GM18858 (cell line): ENCODE results near the gene ERBB4.

Experiments used
- ATAC-seq: cut with Tn5 transposase; IDR thresholded peaks from one replicate; pipeline ENCODE4 v1.9.1; 2021; ENCODE audit not compliant: unreplicated experiment

Gene ERBB4

GRCh38 chr2:211387734-211388133 is 1150.9 kb downstream of the ERBB4 start:
- ATAC-seq: no peak

- no peak for ATAC-seq
Measured at GRCh38 chr2:211380041-211380440, 1158.6 kb downstream of the ERBB4 start.

GRCh38 chr2:211376410-211376809 is 1162.2 kb downstream of the ERBB4 start:
- no peak for ATAC-seq

- no peak for ATAC-seq
Measured at GRCh38 chr2:211373203-211373602, 1165.4 kb downstream of the ERBB4 start.

GRCh38 chr2:211371465-211371864 is 1167.1 kb downstream of the ERBB4 start:
- ATAC-seq: no peak

- ATAC-seq: no peak
Measured at GRCh38 chr2:211368467-211368866, 1170.1 kb downstream of the ERBB4 start.

- peak; percentile 95 for ATAC-seq
Measured at GRCh38 chr2:211367711-211368110, 1170.9 kb downstream of the ERBB4 start.

GRCh38 chr2:211367293-211367692 is 1171.3 kb downstream of the ERBB4 start:
- ATAC-seq: no peak

GRCh38 chr2:211364911-211365310 is 1173.7 kb downstream of the ERBB4 start:
- no peak for ATAC-seq

- ATAC-seq: no peak
Measured at GRCh38 chr2:211361383-211361782, 1177.2 kb downstream of the ERBB4 start.

- no peak for ATAC-seq
Measured at GRCh38 chr2:211359347-211359746, 1179.3 kb downstream of the ERBB4 start.

GRCh38 chr2:211358504-211358903 is 1180.1 kb downstream of the ERBB4 start:
- ATAC-seq: no peak

GRCh38 chr2:211354481-211354880 is 1184.1 kb downstream of the ERBB4 start:
- ATAC-seq: no peak

- no peak for ATAC-seq
Measured at GRCh38 chr2:211351987-211352386, 1186.6 kb downstream of the ERBB4 start.

GRCh38 chr2:211349031-211349430 is 1189.6 kb downstream of the ERBB4 start:
- ATAC-seq: no peak

- ATAC-seq: no peak
Measured at GRCh38 chr2:211347328-211347727, 1191.3 kb downstream of the ERBB4 start.

- ATAC-seq: no peak
Measured at GRCh38 chr2:211344289-211344688, 1194.3 kb downstream of the ERBB4 start.

- ATAC-seq: no peak
Measured at GRCh38 chr2:211333377-211333776, 1205.2 kb downstream of the ERBB4 start.

- no peak for ATAC-seq
Measured at GRCh38 chr2:211331736-211332135, 1206.9 kb downstream of the ERBB4 start.

- ATAC-seq: no peak
Measured at GRCh38 chr2:211329882-211330281, 1208.7 kb downstream of the ERBB4 start.

GRCh38 chr2:211329421-211329820 is 1209.2 kb downstream of the ERBB4 start:
- no peak for ATAC-seq

GRCh38 chr2:211328126-211328525 is 1210.5 kb downstream of the ERBB4 start:
- ATAC-seq: no peak
